SK-N-SH (cell line): Measurements from ENCODE around the gene C2orf49. TPM values are rescaled to one million over a fixed set of nuclear protein-coding genes. Genes with fewer than 3 reads are reported as not detected.

ENCODE experiments used
- CTCF ChIA-PET: fragments of 300-600, 350-600 bp; formaldehyde crosslinking; extraction: SDS; loops from one replicate; lab custom pipeline; 2021; lab: Yijun Ruan, JAX
- POLR2A ChIA-PET: fragments of 350-600 bp; sonication (Branson Sonifier 250); formaldehyde crosslinking; extraction: SDS; loops from one replicate; lab custom pipeline; 2020; ENCODE audit warnings: antibody characterized with exemption, inconsistent platforms; lab: Yijun Ruan, JAX
- DNase-seq: peaks from one replicate; pipeline ENCODE4 v3.0.0; 2012
- H2AFZ ChIP-seq: fragments of 200-600 bp; sonication (generic); 2 replicates; pipeline ENCODE4 v1.8.1; 2016; ENCODE audit warnings: antibody characterized with exemption, mild to moderate bottlenecking, low read depth
- H3F3A ChIP-seq: fragments of 200-600 bp; sonication (generic); replicated peaks from 2 replicates; pipeline ENCODE3; 2016; ENCODE audit warnings: antibody characterized with exemption, mild to moderate bottlenecking; ENCODE audit not compliant: insufficient read depth
- H3K27ac ChIP-seq, 2 experiments: fragments of 200-500 bp in 1 of 2; fragments of 200-600 bp in 1 of 2; sonication (Bioruptor generic) in 1 of 2; sonication (generic), shearing (Covaris generic) in 1 of 2; 2 replicates each; pipeline versions ENCODE4 v1.5.1 to v1.6.1; 2014 to 2016; ENCODE audit warnings: low read depth in 2 of 2, inconsistent platforms in 1 of 2, low read length in 1 of 2, mild to moderate bottlenecking in 1 of 2, mixed read lengths in 1 of 2
- H3K27me3 ChIP-seq: fragments of 200-600 bp; sonication (generic), shearing (Covaris generic); 2 replicates; pipeline ENCODE4 v1.6.1; 2016; ENCODE audit warnings: mixed run types; ENCODE audit not compliant: insufficient read depth
- H3K36me3 ChIP-seq, 2 experiments: fragments of 200-500 bp in 1 of 2; fragments of 200-600 bp in 1 of 2; sonication (Bioruptor generic) in 1 of 2; sonication (generic) in 1 of 2; replicated peaks in 1 of 2; 2 replicates each; pipeline versions ENCODE3 to v1.5.1; 2014 to 2016; ENCODE audit warnings: low read length in 1 of 2, mild to moderate bottlenecking in 1 of 2; ENCODE audit not compliant: insufficient read depth in 2 of 2, control insufficient read depth in 1 of 2
- H3K4me1 ChIP-seq, 2 experiments: fragments of 200-500 bp in 1 of 2; fragments of 200-600 bp in 1 of 2; sonication (Bioruptor generic) in 1 of 2; sonication (generic), shearing (Covaris generic) in 1 of 2; 2 replicates each; pipeline versions ENCODE4 v1.5.1 to v1.6.1; 2014 to 2016; ENCODE audit warnings: low read depth in 1 of 2, low read length in 1 of 2, mixed run types in 1 of 2; ENCODE audit not compliant: insufficient read depth in 2 of 2, control insufficient read depth in 1 of 2
- H3K4me2 ChIP-seq: fragments of 200-600 bp; sonication (generic), shearing (Covaris generic); 2 replicates; pipeline ENCODE4 v1.6.1; 2017; ENCODE audit warnings: mixed run types
- H3K4me3 ChIP-seq, 2 experiments: fragments of 200-500 bp in 1 of 2; fragments of 200-600 bp in 1 of 2; sonication (Bioruptor generic) in 1 of 2; sonication (generic), shearing (Covaris generic) in 1 of 2; 2 replicates each; pipeline versions ENCODE4 v1.5.1 to v1.8.1; 2014 to 2016; ENCODE audit warnings: low read depth in 2 of 2, inconsistent platforms in 1 of 2, low read length in 1 of 2, mild to moderate bottlenecking in 1 of 2, mixed read lengths in 1 of 2, moderate library complexity in 1 of 2
- H3K79me2 ChIP-seq: fragments of 200-600 bp; sonication (generic); 2 replicates; pipeline ENCODE4 v1.8.1; 2017; ENCODE audit warnings: mild to moderate bottlenecking; ENCODE audit not compliant: insufficient read depth
- H3K9ac ChIP-seq: fragments of 200-600 bp; sonication (generic); 2 replicates; pipeline ENCODE4 v1.6.1; 2017; ENCODE audit warnings: mixed run types
- H3K9me2 ChIP-seq: fragments of 200-600 bp; sonication (generic); 2 replicates; pipeline ENCODE4 v1.6.1; 2017; ENCODE audit warnings: mixed run types
- H3K9me3 ChIP-seq: fragments of 200-600 bp; sonication (generic); 2 replicates; pipeline ENCODE4 v1.6.1; 2017; ENCODE audit warnings: mixed run types, mild to moderate bottlenecking, moderate library complexity
- H4K20me1 ChIP-seq: fragments of 200-600 bp; sonication (generic); 2 replicates; pipeline ENCODE4 v1.6.1; 2017; ENCODE audit warnings: mild to moderate bottlenecking, mixed run types; ENCODE audit not compliant: insufficient read depth
- EP300 ChIP-seq, 2 experiments: IDR thresholded peaks; 2 replicates each; pipeline versions ENCODE4 v1.4.0 to v1.6.1; 2012; ENCODE audit warnings: borderline replicate concordance in 1 of 2, low read depth in 1 of 2, low read length in 1 of 2
- EZH2phosphoT487 ChIP-seq: fragments of 200-600 bp; sonication (generic); IDR thresholded peaks from 2 replicates; pipeline ENCODE4 v1.6.1; 2017; ENCODE audit warnings: low read depth, mixed run types, mild to moderate bottlenecking, antibody characterized with exemption, moderate library complexity, borderline replicate concordance
- FOXM1 ChIP-seq: IDR thresholded peaks from 2 replicates; pipeline ENCODE4 v1.4.0; 2012; ENCODE audit warnings: low read depth, mild to moderate bottlenecking
- GATA2 ChIP-seq: sonication (generic); formaldehyde crosslinking; IDR thresholded peaks from 2 replicates; pipeline ENCODE4 v1.5.0; 2020; ENCODE audit warnings: mild to moderate bottlenecking, missing genetic modification reagents
- IRF3 ChIP-seq: fragments of 150-350 bp; IDR thresholded peaks from 2 replicates; pipeline ENCODE4 v1.6.1; 2016; ENCODE audit warnings: mild to moderate bottlenecking, low read depth, low read length
- JUND ChIP-seq: IDR thresholded peaks from 2 replicates; pipeline ENCODE4 v1.4.0; 2012
- MEF2A ChIP-seq: IDR thresholded peaks from 2 replicates; pipeline ENCODE4 v1.4.0; 2012; ENCODE audit warnings: low read depth, borderline replicate concordance
- MXI1 ChIP-seq: IDR thresholded peaks from 2 replicates; pipeline ENCODE4 v1.6.1; 2012; ENCODE audit warnings: mild to moderate bottlenecking, low read depth, low read length, improper control_type of control experiment
- NRF1 ChIP-seq: IDR thresholded peaks from 2 replicates; pipeline ENCODE4 v1.6.1; 2012; ENCODE audit warnings: low read depth, mild to moderate bottlenecking, low read length
- POLR2AphosphoS5 ChIP-seq: IDR thresholded peaks from 2 replicates; pipeline ENCODE4 v1.6.1; 2012; ENCODE audit warnings: low read depth, low read length
- RCOR1 ChIP-seq: fragments of 150-350 bp; IDR thresholded peaks from 2 replicates; pipeline ENCODE4 v1.6.1; 2017; ENCODE audit warnings: antibody characterized with exemption, low read length
- REST ChIP-seq: IDR thresholded peaks from 2 replicates; pipeline ENCODE4 v1.6.1; 2012; ENCODE audit warnings: mild to moderate bottlenecking, low read depth, low read length, moderate library complexity
- RFX5 ChIP-seq: IDR thresholded peaks from 2 replicates; pipeline ENCODE4 v1.6.1; 2012; ENCODE audit warnings: mild to moderate bottlenecking, improper control_type of control experiment, low read length
- SIN3A ChIP-seq: IDR thresholded peaks from 2 replicates; pipeline ENCODE4 v1.6.1; 2012; ENCODE audit warnings: low read depth, mild to moderate bottlenecking, low read length, moderate library complexity, borderline replicate concordance
- TAF1 ChIP-seq: IDR thresholded peaks from 2 replicates; pipeline ENCODE4 v1.6.1; 2012; ENCODE audit warnings: low read depth, mild to moderate bottlenecking, low read length, moderate library complexity, borderline replicate concordance
- TCF12 ChIP-seq: IDR thresholded peaks from 2 replicates; pipeline ENCODE4 v1.4.0; 2012
- USF2 ChIP-seq: fragments of 150-350 bp; IDR thresholded peaks from 2 replicates; pipeline ENCODE4 v1.6.1; 2017; ENCODE audit warnings: antibody characterized with exemption, low read length, low read depth, borderline replicate concordance
- YY1 ChIP-seq: IDR thresholded peaks from 2 replicates; pipeline ENCODE4 v1.4.0; 2012; ENCODE audit warnings: low read depth, mild to moderate bottlenecking
- WGBS: methylation state at CpG from one replicate; pipeline ENCODE4 v1.1.6; 2017; ENCODE audit warnings: low lambda C conversion rate; 5-methylcytosine and 5-hydroxymethylcytosine counted together
- polyA plus RNA-seq, 3 experiments: library from polyadenylated mRNA; depleted of rRNA; stranded (reverse); fragments of >200 nt; gene quantifications; 2 replicates each; pipeline ENCODE4 v1.2.3, GENCODE V29; 2012

The C2orf49 gene
- polyA plus RNA-seq, 1 of the 3 experiments (the other 2 are of a cell fraction): 7.6 TPM

- H3K36me3 ChIP-seq: no peaks in the 10 kb centered on the region
- no peak for TF ChIP-seq SIN3A
- TF ChIP-seq FOXM1: no peak
- no peak for TF ChIP-seq POLR2AphosphoS5
- no peak for TF ChIP-seq NRF1
- TF ChIP-seq MEF2A: no peak
- no peak for TF ChIP-seq IRF3
- TF ChIP-seq EZH2phosphoT487: no peak
- TF ChIP-seq TAF1: no peak
- TF ChIP-seq EP300 (IDR thresholded peaks at IDR 0.05; ENCODE audit: borderline replicate concordance in 1 of 2, low read depth in 1 of 2, low read length in 1 of 2): no peak
- no peak for TF ChIP-seq JUND
- TF ChIP-seq RCOR1: no peak
- no peak for TF ChIP-seq GATA2 (CRISPR knock-in tag)
- no peak for TF ChIP-seq TCF12
- no peak for TF ChIP-seq RFX5
- no peak for TF ChIP-seq USF2
- no peak for TF ChIP-seq MXI1
- no peak for TF ChIP-seq REST
- TF ChIP-seq YY1: no peak
- H3K27ac ChIP-seq: no peak overlapping the region
- WGBS: 88% methylated on average over 3 of the region's 3 CpGs
- no peaks in the 10 kb centered on the region for H3F3A ChIP-seq
- ChIA-PET POLR2A (no interaction called here), CTCF (no interaction called here)
- no peak overlapping the region for H3K4me3 ChIP-seq
- no peak for DNase-seq
- no peak overlapping the region for H2AFZ ChIP-seq
- H3K9me2 ChIP-seq: no peaks in the 10 kb centered on the region
- H3K79me2 ChIP-seq: peaks cover 44% of the 10 kb centered on the region; the same call in 1 of the 2 replicates
- no peaks in the 10 kb centered on the region for H3K9me3 ChIP-seq
- 0 out of 2 replicates have a peak, but pooled peaks cover 3% of the 10 kb centered on the region for H4K20me1 ChIP-seq
- H3K9ac ChIP-seq: no peak overlapping the region
- H3K27me3 ChIP-seq: no peaks in the 10 kb centered on the region
- H3K4me1 ChIP-seq: no peaks in the 10 kb centered on the region
- H3K4me2 ChIP-seq: no peak overlapping the region
These were observed 22.0 kb upstream of the C2orf49 start for GRCh38 chr2:105315314-105315713.
